ENCODE measurements around the gene TOX4. TPM values are rescaled to one million over a fixed set of nuclear protein-coding genes. Genes with fewer than 3 reads are reported as not detected.

The TOX4 gene
- total RNA-seq, 1 experiment from 2014 or later, result 50.1 TPM

DNA sequence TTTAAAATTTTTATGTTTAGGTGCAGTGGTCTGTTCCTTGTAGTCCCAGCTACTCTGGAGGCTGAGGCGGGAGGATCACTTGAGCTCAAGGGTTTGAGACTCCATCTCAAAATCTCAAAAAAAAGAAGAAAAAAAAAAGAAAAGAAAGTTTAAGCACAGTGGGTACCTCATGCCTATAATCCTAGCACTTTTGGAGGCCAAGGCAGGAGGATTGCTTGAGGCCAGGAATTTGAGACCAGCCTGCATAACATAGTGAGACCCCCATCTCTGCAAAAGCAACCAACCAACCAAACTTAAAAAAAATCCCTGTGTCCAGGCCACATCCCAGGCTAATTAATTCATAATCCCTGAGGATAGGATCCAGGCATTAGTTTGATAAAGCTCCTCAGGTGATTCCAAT lies 52.5 kb downstream of the TOX4 start:
- CTCF ChIA-PET, result no interaction called here
- POLR2A ChIA-PET, result no interaction called here
- Histone ChIP-seq H3K4me3 (ENCODE audit: low read depth in 2 of 2, low read length in 2 of 2) (no peak overlapping the region), H3K4me1 (ENCODE audit: control insufficient read depth, insufficient read depth, low read length) (no peaks in the 10 kb centered on the region), H3K36me3 (ENCODE audit: control insufficient read depth, insufficient read depth, low read length) (no peaks in the 10 kb centered on the region), H3K9me3 (ENCODE audit: control insufficient read depth, insufficient read depth, low read depth, low read length) (no peaks in the 10 kb centered on the region), H3K27me3 (ENCODE audit: control insufficient read depth, insufficient read depth, low read length) (no peaks in the 10 kb centered on the region), H3K27ac (ENCODE audit: low read length) (no peak overlapping the region)
- no peak for TF ChIP-seq SIN3A (IDR thresholded peaks at IDR 0.05; ENCODE audit: borderline replicate concordance, insufficient read depth, low read depth, low read length)
- TF ChIP-seq TCF7L2 (IDR thresholded peaks at IDR 0.05; ENCODE audit: low read depth, low read length), result no peak
- no peak for TF ChIP-seq POLR2AphosphoS5 (IDR thresholded peaks at IDR 0.05; ENCODE audit: low read depth, low read length)
- TF ChIP-seq, protein P1, sequence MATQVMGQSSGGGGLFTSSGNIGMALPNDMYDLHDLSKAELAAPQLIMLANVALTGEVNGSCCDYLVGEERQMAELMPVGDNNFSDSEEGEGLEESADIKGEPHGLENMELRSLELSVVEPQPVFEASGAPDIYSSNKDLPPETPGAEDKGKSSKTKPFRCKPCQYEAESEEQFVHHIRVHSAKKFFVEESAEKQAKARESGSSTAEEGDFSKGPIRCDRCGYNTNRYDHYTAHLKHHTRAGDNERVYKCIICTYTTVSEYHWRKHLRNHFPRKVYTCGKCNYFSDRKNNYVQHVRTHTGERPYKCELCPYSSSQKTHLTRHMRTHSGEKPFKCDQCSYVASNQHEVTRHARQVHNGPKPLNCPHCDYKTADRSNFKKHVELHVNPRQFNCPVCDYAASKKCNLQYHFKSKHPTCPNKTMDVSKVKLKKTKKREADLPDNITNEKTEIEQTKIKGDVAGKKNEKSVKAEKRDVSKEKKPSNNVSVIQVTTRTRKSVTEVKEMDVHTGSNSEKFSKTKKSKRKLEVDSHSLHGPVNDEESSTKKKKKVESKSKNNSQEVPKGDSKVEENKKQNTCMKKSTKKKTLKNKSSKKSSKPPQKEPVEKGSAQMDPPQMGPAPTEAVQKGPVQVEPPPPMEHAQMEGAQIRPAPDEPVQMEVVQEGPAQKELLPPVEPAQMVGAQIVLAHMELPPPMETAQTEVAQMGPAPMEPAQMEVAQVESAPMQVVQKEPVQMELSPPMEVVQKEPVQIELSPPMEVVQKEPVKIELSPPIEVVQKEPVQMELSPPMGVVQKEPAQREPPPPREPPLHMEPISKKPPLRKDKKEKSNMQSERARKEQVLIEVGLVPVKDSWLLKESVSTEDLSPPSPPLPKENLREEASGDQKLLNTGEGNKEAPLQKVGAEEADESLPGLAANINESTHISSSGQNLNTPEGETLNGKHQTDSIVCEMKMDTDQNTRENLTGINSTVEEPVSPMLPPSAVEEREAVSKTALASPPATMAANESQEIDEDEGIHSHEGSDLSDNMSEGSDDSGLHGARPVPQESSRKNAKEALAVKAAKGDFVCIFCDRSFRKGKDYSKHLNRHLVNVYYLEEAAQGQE (IDR thresholded peaks at IDR 0.05; ENCODE audit: insufficient read depth in 1 of 2, low read depth in 2 of 2, low read length in 1 of 2), result no peak
- no peak for TF ChIP-seq CTCF (IDR thresholded peaks at IDR 0.05)
- intact Hi-C loops (cut with micrococcal nuclease; ENCODE audit: unreplicated experiment) (no loop called here), in situ Hi-C loops (cut with HindIII; ENCODE audit: low pct_unique_long_range_greater_than_20kb, low sequenced_read_pairs) (no loop called here)
- no peak for ATAC-seq
- no peak for DNase-seq (ENCODE audit: low read depth, low spot score)
- BruUV-seq (replicated peaks), result no TSS peak

GRCh38 chr14:21533294-21533693 lies 56.3 kb downstream of the TOX4 start:
- in situ Hi-C loops (cut with HindIII; ENCODE audit: low pct_unique_long_range_greater_than_20kb, low sequenced_read_pairs), result no loop called here
- ATAC-seq (no peak), DNase-seq (ENCODE audit: low read depth, low spot score) (no peak)
- H3K36me3 ChIP-seq (ENCODE audit: control insufficient read depth, insufficient read depth, low read length), result no peaks in the 10 kb centered on the region
- no TSS peak for BruUV-seq (replicated peaks)
- ChIA-PET CTCF (no interaction called here), POLR2A (no interaction called here)
- H3K4me3 ChIP-seq (ENCODE audit: low read depth in 2 of 2, low read length in 2 of 2), result no peak overlapping the region
- no peaks in the 10 kb centered on the region for H3K9me3 ChIP-seq (ENCODE audit: control insufficient read depth, insufficient read depth, low read depth, low read length)
- H3K4me1 ChIP-seq (ENCODE audit: control insufficient read depth, insufficient read depth, low read length), result peaks cover 3% of the 10 kb centered on the region; the same call in 1 of the 2 replicates
- intact Hi-C loops (cut with micrococcal nuclease; ENCODE audit: unreplicated experiment), result no loop called here
- H3K27me3 ChIP-seq (ENCODE audit: control insufficient read depth, insufficient read depth, low read length), result peaks cover 4% of the 10 kb centered on the region
- H3K27ac ChIP-seq (ENCODE audit: low read length), result no peak overlapping the region
- no peak for TF ChIP-seq SIN3A (IDR thresholded peaks at IDR 0.05; ENCODE audit: borderline replicate concordance, insufficient read depth, low read depth, low read length)
- TF ChIP-seq POLR2AphosphoS5 (IDR thresholded peaks at IDR 0.05; ENCODE audit: low read depth, low read length), result no peak
- TF ChIP-seq CTCF (IDR thresholded peaks at IDR 0.05), result no peak
- TF ChIP-seq TCF7L2 (IDR thresholded peaks at IDR 0.05; ENCODE audit: low read depth, low read length), result no peak
- TF ChIP-seq, protein P1 (IDR thresholded peaks at IDR 0.05; ENCODE audit: insufficient read depth in 1 of 2, low read depth in 2 of 2, low read length in 1 of 2), result no peak

Measured in Panc1 (cell line).